H1 (cell line): ENCODE results near the gene INTS2. TPM values are rescaled to one million over a fixed set of nuclear protein-coding genes. Genes with fewer than 3 reads are reported as not detected.

Source experiments
- RNF2 ChIP-seq: fragments of 200-900, 300-1000 bp; sonication (generic); IDR thresholded peaks from 2 replicates; pipeline ENCODE4 v1.7.1; 2016; ENCODE audit warnings: borderline replicate concordance, low read depth, mild to moderate bottlenecking, antibody characterized with exemption, low read length; ENCODE audit not compliant: poor library complexity, severe bottlenecking; ENCODE audit errors: missing control alignments
- SIRT6 ChIP-seq: IDR thresholded peaks from one replicate; pipeline ENCODE4 v1.7.1; 2012; ENCODE audit warnings: low read length, inconsistent platforms
- USF2 ChIP-seq: IDR thresholded peaks from 2 replicates; pipeline ENCODE4 v1.6.1; 2011; ENCODE audit warnings: low read length, improper control_type of control experiment
- polyA plus RNA-seq, 7 experiments: library from polyadenylated mRNA; depleted of rRNA in 3 of 7; stranded (reverse) in 5 of 7; unstranded in 2 of 7; fragments of >200 nt in 5 of 7; fragments of 200-250 nt in 2 of 7; gene quantifications; 1 replicate in 5 of 7; 2 replicates in 1 of 7; 4 replicates in 1 of 7; pipeline versions ENCODE4 v1.2.1 to v1.2.3, GENCODE V29; 2011 to 2013; ENCODE audit warnings: missing spikeins in 2 of 7, mixed read lengths in 2 of 7
- total RNA-seq: library from RNA; stranded (reverse); fragmentation: NEBNext Ultra II Directional; extraction: Animal tissue kit (Norgen Biotek cat#: 25700); gene quantifications from 2 replicates; pipeline ENCODE4 v1.2.1, GENCODE V29; 2021

The INTS2 gene
- total and polyA plus RNA-seq, 2 of the 8 experiments (the other 6 are each of a cell fraction or from before 2014, with no cell fraction given), result 9.4 to 21.8 TPM

GRCh38 chr17:61970030-61970429, 42.2 kb upstream of the INTS2 start (continued):
- no peak for TF ChIP-seq USF2
- TF ChIP-seq SIRT6, result no peak
- TF ChIP-seq RNF2, result no peak
- TF ChIP-seq, all 59 proteins: peak for 0
